ENCODE data around the gene G6PC3. TPM values are rescaled to one million over a fixed set of nuclear protein-coding genes. Genes with fewer than 3 reads are reported as not detected.

G6PC3 gene
- total RNA-seq, 2 donors from 2014 or later = 88.8 to 129 TPM

- H3K36me3 ChIP-seq (ENCODE audit: control insufficient read depth, insufficient read depth, low read length) = peaks cover 60% of the 10 kb centered on the region
- no peak for DNase-seq
- Mint-ChIP-seq H3K9me3 (no peaks in the 10 kb centered on the region), H3K4me3 (no peak overlapping the region), H3K27ac (no peak overlapping the region), H3K36me3 (ENCODE audit: low read depth) (peaks cover 50% of the 10 kb centered on the region), H3K4me1 (no peaks in the 10 kb centered on the region), H3K27me3 (ENCODE audit: insufficient read depth) (no peaks in the 10 kb centered on the region)
- 92 to 95% methylated on average over 2 of the region's 2 CpGs for WGBS, 2 experiments (ENCODE audit: insufficient coverage in 1 of 2, insufficient read length in 1 of 2)
- no peak overlapping the region for H3K27ac ChIP-seq (ENCODE audit: low read depth, low read length)
- H3K9me3 ChIP-seq (ENCODE audit: control insufficient read depth, low read length) = no peaks in the 10 kb centered on the region
- no peaks in the 10 kb centered on the region for H3K4me1 ChIP-seq (ENCODE audit: control insufficient read depth, insufficient read depth, low read length)
- no peak for TF ChIP-seq CTCF (conservative IDR thresholded peaks at IDR 0.05)
- H3K9ac ChIP-seq (ENCODE audit: extremely low read depth, low read length, poor library complexity, severe bottlenecking) = no peak overlapping the region
- no peaks in the 10 kb centered on the region for H3K27me3 ChIP-seq (ENCODE audit: control insufficient read depth, insufficient read depth, low read length, poor library complexity, severe bottlenecking)
- no peak overlapping the region for H3K4me3 ChIP-seq (ENCODE audit: low read length)
Observed at GRCh38 chr17:44037471-44037870, 33.1 kb upstream of the G6PC3 start.

- Mint-ChIP-seq H3K27me3 (ENCODE audit: insufficient read depth) (no peaks in the 10 kb centered on the region), H3K36me3 (ENCODE audit: low read depth) (peaks cover 47% of the 10 kb centered on the region), H3K4me3 (no peak overlapping the region), H3K27ac (no peak overlapping the region), H3K4me1 (no peaks in the 10 kb centered on the region), H3K9me3 (no peaks in the 10 kb centered on the region)
- Histone ChIP-seq H3K36me3 (ENCODE audit: control insufficient read depth, insufficient read depth, low read length) (peaks cover 53% of the 10 kb centered on the region), H3K9ac (ENCODE audit: extremely low read depth, low read length, poor library complexity, severe bottlenecking) (no peak overlapping the region), H3K4me3 (ENCODE audit: low read length) (no peak overlapping the region), H3K27me3 (ENCODE audit: control insufficient read depth, insufficient read depth, low read length, poor library complexity, severe bottlenecking) (no peaks in the 10 kb centered on the region), H3K27ac (ENCODE audit: low read depth, low read length) (no peak overlapping the region), H3K9me3 (ENCODE audit: control insufficient read depth, low read length) (no peaks in the 10 kb centered on the region), H3K4me1 (ENCODE audit: control insufficient read depth, insufficient read depth, low read length) (no peaks in the 10 kb centered on the region)
- DNase-seq = no peak
- WGBS, 2 experiments (ENCODE audit: insufficient coverage in 1 of 2, insufficient read length in 1 of 2) = 97 to 100% methylated on average over 1 to 3 of the region's 3 CpGs
- no peak for TF ChIP-seq CTCF (conservative IDR thresholded peaks at IDR 0.05)
Observed at GRCh38 chr17:44038604-44039011, 31.9 kb upstream of the G6PC3 start.

GRCh38 chr17:44039829-44040635 lies 30.5 kb upstream of the G6PC3 start:
- Mint-ChIP-seq H3K4me1 (peaks cover 2% of the 10 kb centered on the region), H3K9me3 (no peaks in the 10 kb centered on the region), H3K27me3 (ENCODE audit: insufficient read depth) (no peaks in the 10 kb centered on the region), H3K27ac (no peak overlapping the region), H3K4me3 (no peak overlapping the region), H3K36me3 (ENCODE audit: low read depth) (peaks cover 39% of the 10 kb centered on the region)
- TF ChIP-seq CTCF (conservative IDR thresholded peaks at IDR 0.05) = no peak
- DNase-seq = no peak
- Histone ChIP-seq H3K4me1 (ENCODE audit: control insufficient read depth, insufficient read depth, low read length) (no peaks in the 10 kb centered on the region), H3K9me3 (ENCODE audit: control insufficient read depth, low read length) (no peaks in the 10 kb centered on the region), H3K9ac (ENCODE audit: extremely low read depth, low read length, poor library complexity, severe bottlenecking) (no peak overlapping the region), H3K4me3 (ENCODE audit: low read length) (no peak overlapping the region), H3K36me3 (ENCODE audit: control insufficient read depth, insufficient read depth, low read length) (peaks cover 56% of the 10 kb centered on the region), H3K27ac (ENCODE audit: low read depth, low read length) (no peak overlapping the region), H3K27me3 (ENCODE audit: control insufficient read depth, insufficient read depth, low read length, poor library complexity, severe bottlenecking) (no peaks in the 10 kb centered on the region)
- WGBS, 2 experiments (ENCODE audit: insufficient coverage in 1 of 2, insufficient read length in 1 of 2) = 96 to 100% methylated on average over 1 to 6 of the region's 6 CpGs
